HepG2 (cell line): ENCODE results near the gene ITIH1. TPM values are rescaled to one million over a fixed set of nuclear protein-coding genes. Genes with fewer than 3 reads are reported as not detected.

Source experiments
- CAMTA2 ChIP-seq: sonication (generic); formaldehyde crosslinking; IDR thresholded peaks from 2 replicates; pipeline ENCODE4 v1.4.0; 2020; ENCODE audit warnings: mild to moderate bottlenecking, missing genetic modification reagents, borderline replicate concordance
- EEA1 ChIP-seq: sonication (generic); formaldehyde crosslinking; IDR thresholded peaks from 2 replicates; pipeline ENCODE4 v1.5.1; 2020; ENCODE audit warnings: mild to moderate bottlenecking, missing genetic modification reagents, borderline replicate concordance
- SRF ChIP-seq: IDR thresholded peaks from 2 replicates; pipeline ENCODE4 v1.6.1; 2011; ENCODE audit warnings: mild to moderate bottlenecking, low read depth, low read length, moderate library complexity
- ZNF205 ChIP-seq: IDR thresholded peaks from 2 replicates; pipeline ENCODE4 v1.6.1; 2018; ENCODE audit warnings: missing biosample characterization, missing genetic modification reagents
- ZNF569 ChIP-seq: sonication (generic); formaldehyde crosslinking; IDR thresholded peaks from 2 replicates; pipeline ENCODE4 v1.5.0; 2020; ENCODE audit warnings: mild to moderate bottlenecking, missing genetic modification reagents, moderate library complexity, borderline replicate concordance
- polyA plus RNA-seq, 8 experiments: library from polyadenylated mRNA; depleted of rRNA in 3 of 8; stranded (reverse) in 7 of 8; unstranded in 1 of 8; fragments of >200 nt; fragmentation: Illumina TruSeq in 4 of 8; extraction: Trizol in 4 of 8; gene quantifications; 2 replicates each; pipeline versions ENCODE4 v1.2.1 to v1.2.3, GENCODE V29; 2011 to 2016; ENCODE audit warnings: low read depth in 4 of 8, missing spikeins in 1 of 8, mixed read lengths in 1 of 8; ENCODE audit not compliant: insufficient read depth in 1 of 8
- total RNA-seq, 5 experiments: library from RNA; depleted of rRNA; stranded (reverse); fragments of >200 nt; fragmentation: Illumina TruSeq; extraction: Trizol; gene quantifications; 2 replicates each; pipeline ENCODE4 v1.2.3, GENCODE V29; 2016; ENCODE audit warnings: low read depth in 1 of 5
- TF ChIP-seq, protein P1 (sequence below): sonication (generic); formaldehyde crosslinking; IDR thresholded peaks from 2 replicates; pipeline ENCODE4 v1.8.0; 2022; ENCODE audit warnings: mild to moderate bottlenecking, missing genetic modification reagents, moderate library complexity
- TF ChIP-seq, protein P2 (sequence below): sonication (generic); formaldehyde crosslinking; IDR thresholded peaks from 2 replicates; pipeline ENCODE4 v1.9.0; 2021; ENCODE audit warnings: missing genetic modification reagents, borderline replicate concordance
- TF ChIP-seq, protein P3 (sequence below): sonication (generic); formaldehyde crosslinking; IDR thresholded peaks from 2 replicates; pipeline ENCODE4 v1.5.0; 2020; ENCODE audit warnings: mild to moderate bottlenecking, missing genetic modification reagents, borderline replicate concordance
- TF ChIP-seq, protein P4 (sequence below): sonication (generic); formaldehyde crosslinking; IDR thresholded peaks from 2 replicates; pipeline ENCODE4 v1.4.0; 2020; ENCODE audit warnings: missing genetic modification reagents

ITIH1 gene
- total and polyA plus RNA-seq, 2 of the 13 experiments (the other 11 are each of a cell fraction or from before 2014, with no cell fraction given), result 12.3 to 19.6 TPM

DNA sequence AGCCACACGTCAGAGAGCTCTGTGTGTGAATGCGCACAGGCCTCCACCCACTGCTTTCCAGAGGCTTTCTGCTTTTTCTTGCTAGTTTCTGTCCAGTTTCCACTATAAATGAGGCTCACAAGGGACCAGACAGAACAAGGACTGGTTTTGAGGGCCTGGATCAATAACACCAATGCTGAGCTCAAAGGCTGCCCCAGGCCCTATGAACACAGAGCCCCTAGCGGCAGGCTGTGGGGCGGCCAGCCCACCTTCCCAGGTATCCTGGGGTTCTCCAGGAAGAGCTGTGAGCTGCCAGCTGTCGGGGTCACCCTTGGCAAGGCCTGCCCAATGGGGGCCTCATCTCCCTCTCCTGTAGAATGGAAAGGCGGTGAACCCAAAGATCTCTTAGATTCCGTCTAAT is 15.0 kb downstream of the ITIH1 start (continued):
- TF ChIP-seq, protein P1, sequence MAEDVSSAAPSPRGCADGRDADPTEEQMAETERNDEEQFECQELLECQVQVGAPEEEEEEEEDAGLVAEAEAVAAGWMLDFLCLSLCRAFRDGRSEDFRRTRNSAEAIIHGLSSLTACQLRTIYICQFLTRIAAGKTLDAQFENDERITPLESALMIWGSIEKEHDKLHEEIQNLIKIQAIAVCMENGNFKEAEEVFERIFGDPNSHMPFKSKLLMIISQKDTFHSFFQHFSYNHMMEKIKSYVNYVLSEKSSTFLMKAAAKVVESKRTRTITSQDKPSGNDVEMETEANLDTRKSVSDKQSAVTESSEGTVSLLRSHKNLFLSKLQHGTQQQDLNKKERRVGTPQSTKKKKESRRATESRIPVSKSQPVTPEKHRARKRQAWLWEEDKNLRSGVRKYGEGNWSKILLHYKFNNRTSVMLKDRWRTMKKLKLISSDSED (CRISPR knock-in tag), result no peak
- TF ChIP-seq, protein P2, sequence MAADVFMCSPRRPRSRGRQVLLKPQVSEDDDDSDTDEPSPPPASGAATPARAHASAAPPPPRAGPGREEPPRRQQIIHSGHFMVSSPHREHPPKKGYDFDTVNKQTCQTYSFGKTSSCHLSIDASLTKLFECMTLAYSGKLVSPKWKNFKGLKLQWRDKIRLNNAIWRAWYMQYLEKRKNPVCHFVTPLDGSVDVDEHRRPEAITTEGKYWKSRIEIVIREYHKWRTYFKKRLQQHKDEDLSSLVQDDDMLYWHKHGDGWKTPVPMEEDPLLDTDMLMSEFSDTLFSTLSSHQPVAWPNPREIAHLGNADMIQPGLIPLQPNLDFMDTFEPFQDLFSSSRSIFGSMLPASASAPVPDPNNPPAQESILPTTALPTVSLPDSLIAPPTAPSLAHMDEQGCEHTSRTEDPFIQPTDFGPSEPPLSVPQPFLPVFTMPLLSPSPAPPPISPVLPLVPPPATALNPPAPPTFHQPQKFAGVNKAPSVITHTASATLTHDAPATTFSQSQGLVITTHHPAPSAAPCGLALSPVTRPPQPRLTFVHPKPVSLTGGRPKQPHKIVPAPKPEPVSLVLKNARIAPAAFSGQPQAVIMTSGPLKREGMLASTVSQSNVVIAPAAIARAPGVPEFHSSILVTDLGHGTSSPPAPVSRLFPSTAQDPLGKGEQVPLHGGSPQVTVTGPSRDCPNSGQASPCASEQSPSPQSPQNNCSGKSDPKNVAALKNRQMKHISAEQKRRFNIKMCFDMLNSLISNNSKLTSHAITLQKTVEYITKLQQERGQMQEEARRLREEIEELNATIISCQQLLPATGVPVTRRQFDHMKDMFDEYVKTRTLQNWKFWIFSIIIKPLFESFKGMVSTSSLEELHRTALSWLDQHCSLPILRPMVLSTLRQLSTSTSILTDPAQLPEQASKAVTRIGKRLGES (CRISPR knock-in tag), result no peak
- TF ChIP-seq, protein P3, sequence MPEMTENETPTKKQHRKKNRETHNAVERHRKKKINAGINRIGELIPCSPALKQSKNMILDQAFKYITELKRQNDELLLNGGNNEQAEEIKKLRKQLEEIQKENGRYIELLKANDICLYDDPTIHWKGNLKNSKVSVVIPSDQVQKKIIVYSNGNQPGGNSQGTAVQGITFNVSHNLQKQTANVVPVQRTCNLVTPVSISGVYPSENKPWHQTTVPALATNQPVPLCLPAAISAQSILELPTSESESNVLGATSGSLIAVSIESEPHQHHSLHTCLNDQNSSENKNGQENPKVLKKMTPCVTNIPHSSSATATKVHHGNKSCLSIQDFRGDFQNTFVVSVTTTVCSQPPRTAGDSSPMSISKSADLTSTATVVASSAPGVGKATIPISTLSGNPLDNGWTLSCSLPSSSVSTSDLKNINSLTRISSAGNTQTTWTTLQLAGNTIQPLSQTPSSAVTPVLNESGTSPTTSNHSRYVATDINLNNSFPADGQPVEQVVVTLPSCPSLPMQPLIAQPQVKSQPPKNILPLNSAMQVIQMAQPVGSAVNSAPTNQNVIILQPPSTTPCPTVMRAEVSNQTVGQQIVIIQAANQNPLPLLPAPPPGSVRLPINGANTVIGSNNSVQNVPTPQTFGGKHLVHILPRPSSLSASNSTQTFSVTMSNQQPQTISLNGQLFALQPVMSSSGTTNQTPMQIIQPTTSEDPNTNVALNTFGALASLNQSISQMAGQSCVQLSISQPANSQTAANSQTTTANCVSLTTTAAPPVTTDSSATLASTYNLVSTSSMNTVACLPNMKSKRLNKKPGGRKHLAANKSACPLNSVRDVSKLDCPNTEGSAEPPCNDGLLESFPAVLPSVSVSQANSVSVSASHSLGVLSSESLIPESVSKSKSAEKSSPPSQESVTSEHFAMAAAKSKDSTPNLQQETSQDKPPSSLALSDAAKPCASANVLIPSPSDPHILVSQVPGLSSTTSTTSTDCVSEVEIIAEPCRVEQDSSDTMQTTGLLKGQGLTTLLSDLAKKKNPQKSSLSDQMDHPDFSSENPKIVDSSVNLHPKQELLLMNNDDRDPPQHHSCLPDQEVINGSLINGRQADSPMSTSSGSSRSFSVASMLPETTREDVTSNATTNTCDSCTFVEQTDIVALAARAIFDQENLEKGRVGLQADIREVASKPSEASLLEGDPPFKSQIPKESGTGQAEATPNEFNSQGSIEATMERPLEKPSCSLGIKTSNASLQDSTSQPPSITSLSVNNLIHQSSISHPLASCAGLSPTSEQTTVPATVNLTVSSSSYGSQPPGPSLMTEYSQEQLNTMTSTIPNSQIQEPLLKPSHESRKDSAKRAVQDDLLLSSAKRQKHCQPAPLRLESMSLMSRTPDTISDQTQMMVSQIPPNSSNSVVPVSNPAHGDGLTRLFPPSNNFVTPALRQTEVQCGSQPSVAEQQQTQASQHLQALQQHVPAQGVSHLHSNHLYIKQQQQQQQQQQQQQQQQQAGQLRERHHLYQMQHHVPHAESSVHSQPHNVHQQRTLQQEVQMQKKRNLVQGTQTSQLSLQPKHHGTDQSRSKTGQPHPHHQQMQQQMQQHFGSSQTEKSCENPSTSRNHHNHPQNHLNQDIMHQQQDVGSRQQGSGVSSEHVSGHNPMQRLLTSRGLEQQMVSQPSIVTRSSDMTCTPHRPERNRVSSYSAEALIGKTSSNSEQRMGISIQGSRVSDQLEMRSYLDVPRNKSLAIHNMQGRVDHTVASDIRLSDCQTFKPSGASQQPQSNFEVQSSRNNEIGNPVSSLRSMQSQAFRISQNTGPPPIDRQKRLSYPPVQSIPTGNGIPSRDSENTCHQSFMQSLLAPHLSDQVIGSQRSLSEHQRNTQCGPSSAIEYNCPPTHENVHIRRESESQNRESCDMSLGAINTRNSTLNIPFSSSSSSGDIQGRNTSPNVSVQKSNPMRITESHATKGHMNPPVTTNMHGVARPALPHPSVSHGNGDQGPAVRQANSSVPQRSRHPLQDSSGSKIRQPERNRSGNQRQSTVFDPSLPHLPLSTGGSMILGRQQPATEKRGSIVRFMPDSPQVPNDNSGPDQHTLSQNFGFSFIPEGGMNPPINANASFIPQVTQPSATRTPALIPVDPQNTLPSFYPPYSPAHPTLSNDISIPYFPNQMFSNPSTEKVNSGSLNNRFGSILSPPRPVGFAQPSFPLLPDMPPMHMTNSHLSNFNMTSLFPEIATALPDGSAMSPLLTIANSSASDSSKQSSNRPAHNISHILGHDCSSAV (CRISPR knock-in tag), result no peak
- TF ChIP-seq SRF (no peak), CAMTA2 (CRISPR knock-in tag) (no peak), ZNF205 (CRISPR knock-in tag) (0 out of 2 replicates have a peak, but pooled peaks have one; percentile 63), EEA1 (no peak; the same call in 1 of the 2 replicates), ZNF569 (CRISPR knock-in tag) (no peak)
- TF ChIP-seq, protein P4, sequence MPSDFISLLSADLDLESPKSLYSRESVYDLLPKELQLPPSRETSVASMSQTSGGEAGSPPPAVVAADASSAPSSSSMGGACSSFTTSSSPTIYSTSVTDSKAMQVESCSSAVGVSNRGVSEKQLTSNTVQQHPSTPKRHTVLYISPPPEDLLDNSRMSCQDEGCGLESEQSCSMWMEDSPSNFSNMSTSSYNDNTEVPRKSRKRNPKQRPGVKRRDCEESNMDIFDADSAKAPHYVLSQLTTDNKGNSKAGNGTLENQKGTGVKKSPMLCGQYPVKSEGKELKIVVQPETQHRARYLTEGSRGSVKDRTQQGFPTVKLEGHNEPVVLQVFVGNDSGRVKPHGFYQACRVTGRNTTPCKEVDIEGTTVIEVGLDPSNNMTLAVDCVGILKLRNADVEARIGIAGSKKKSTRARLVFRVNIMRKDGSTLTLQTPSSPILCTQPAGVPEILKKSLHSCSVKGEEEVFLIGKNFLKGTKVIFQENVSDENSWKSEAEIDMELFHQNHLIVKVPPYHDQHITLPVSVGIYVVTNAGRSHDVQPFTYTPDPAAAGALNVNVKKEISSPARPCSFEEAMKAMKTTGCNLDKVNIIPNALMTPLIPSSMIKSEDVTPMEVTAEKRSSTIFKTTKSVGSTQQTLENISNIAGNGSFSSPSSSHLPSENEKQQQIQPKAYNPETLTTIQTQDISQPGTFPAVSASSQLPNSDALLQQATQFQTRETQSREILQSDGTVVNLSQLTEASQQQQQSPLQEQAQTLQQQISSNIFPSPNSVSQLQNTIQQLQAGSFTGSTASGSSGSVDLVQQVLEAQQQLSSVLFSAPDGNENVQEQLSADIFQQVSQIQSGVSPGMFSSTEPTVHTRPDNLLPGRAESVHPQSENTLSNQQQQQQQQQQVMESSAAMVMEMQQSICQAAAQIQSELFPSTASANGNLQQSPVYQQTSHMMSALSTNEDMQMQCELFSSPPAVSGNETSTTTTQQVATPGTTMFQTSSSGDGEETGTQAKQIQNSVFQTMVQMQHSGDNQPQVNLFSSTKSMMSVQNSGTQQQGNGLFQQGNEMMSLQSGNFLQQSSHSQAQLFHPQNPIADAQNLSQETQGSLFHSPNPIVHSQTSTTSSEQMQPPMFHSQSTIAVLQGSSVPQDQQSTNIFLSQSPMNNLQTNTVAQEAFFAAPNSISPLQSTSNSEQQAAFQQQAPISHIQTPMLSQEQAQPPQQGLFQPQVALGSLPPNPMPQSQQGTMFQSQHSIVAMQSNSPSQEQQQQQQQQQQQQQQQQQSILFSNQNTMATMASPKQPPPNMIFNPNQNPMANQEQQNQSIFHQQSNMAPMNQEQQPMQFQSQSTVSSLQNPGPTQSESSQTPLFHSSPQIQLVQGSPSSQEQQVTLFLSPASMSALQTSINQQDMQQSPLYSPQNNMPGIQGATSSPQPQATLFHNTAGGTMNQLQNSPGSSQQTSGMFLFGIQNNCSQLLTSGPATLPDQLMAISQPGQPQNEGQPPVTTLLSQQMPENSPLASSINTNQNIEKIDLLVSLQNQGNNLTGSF, result no peak
